PC-9 (cell line): ENCODE measurements around the gene CD247. TPM values are rescaled to one million over a fixed set of nuclear protein-coding genes. Genes with fewer than 3 reads are reported as not detected.

Source experiments
- BruUV-seq: library from RNA; stranded (reverse); fragments of 400-500 nt; replicated peaks from 2 replicates; lab custom pipeline; 2021; lab: Mats Ljungman, UMichigan
- CTCF ChIA-PET: fragments of 300-600 bp; sonication (Branson Sonifier 250); formaldehyde crosslinking; loops from one replicate; lab custom pipeline; 2022; ENCODE audit warnings: antibody characterized with exemption; lab: Charles Lee
- POLR2A ChIA-PET: fragments of 300-600 bp; sonication (Branson Sonifier 250); formaldehyde crosslinking; loops from one replicate; lab custom pipeline; 2022; ENCODE audit warnings: antibody characterized with exemption; ENCODE audit not compliant: unreplicated experiment; lab: Charles Lee
- DNase-seq, 2 experiments: peaks; one replicate each; pipeline versions ENCODE4 v3.0.0 to v3.0.0-alpha.2; 2015 to 2022; ENCODE audit warnings: mixed read lengths in 1 of 2
- H2AFZ ChIP-seq: fragments of 200-600 bp; sonication (generic); 2 replicates; pipeline ENCODE4 v1.8.1; 2017; ENCODE audit warnings: antibody characterized with exemption
- H3F3A ChIP-seq: fragments of 200-600 bp; sonication (generic); 2 replicates; pipeline ENCODE4 v1.8.1; 2017; ENCODE audit warnings: antibody characterized with exemption, mild to moderate bottlenecking, low read depth; ENCODE audit not compliant: insufficient read depth
- H3K27ac ChIP-seq: fragments of 200-600 bp; sonication (generic); 2 replicates; pipeline ENCODE4 v1.6.1; 2016; ENCODE audit warnings: mixed run types
- H3K27me3 ChIP-seq: fragments of 200-600 bp; sonication (generic); 2 replicates; pipeline ENCODE4 v1.6.1; 2016; ENCODE audit warnings: low read depth, mixed run types; ENCODE audit not compliant: insufficient read depth
- H3K36me3 ChIP-seq: fragments of 200-600 bp; sonication (generic); 2 replicates; pipeline ENCODE4 v1.6.1; 2016; ENCODE audit warnings: low read depth, mixed run types
- H3K4me1 ChIP-seq: fragments of 200-600 bp; sonication (generic); replicated peaks from 2 replicates; pipeline ENCODE4 v1.6.1; 2016; ENCODE audit warnings: mixed run types; ENCODE audit not compliant: insufficient read depth
- H3K4me2 ChIP-seq: fragments of 200-600 bp; sonication (generic); 2 replicates; pipeline ENCODE4 v1.6.1; 2017; ENCODE audit warnings: mixed run types
- H3K4me3 ChIP-seq: fragments of 200-600 bp; sonication (generic); 2 replicates; pipeline ENCODE4 v1.6.1; 2016; ENCODE audit warnings: mixed run types
- H3K79me2 ChIP-seq: fragments of 200-600 bp; sonication (generic); 2 replicates; pipeline ENCODE4 v1.6.1; 2017; ENCODE audit warnings: low read depth, mixed run types
- H3K9me2 ChIP-seq: fragments of 200-600 bp; sonication (generic); 2 replicates; pipeline ENCODE4 v1.8.1; 2017; ENCODE audit warnings: mild to moderate bottlenecking; ENCODE audit not compliant: insufficient read depth
- H3K9me3 ChIP-seq: fragments of 200-600 bp; sonication (generic); 2 replicates; pipeline ENCODE4 v1.8.1; 2016; ENCODE audit warnings: low read depth; ENCODE audit not compliant: insufficient read depth
- H4K20me1 ChIP-seq: fragments of 200-600 bp; sonication (generic); 2 replicates; pipeline ENCODE4 v1.8.1; 2017; ENCODE audit not compliant: insufficient read depth
- EZH2 ChIP-seq: fragments of 200-600 bp; sonication (generic); IDR thresholded peaks from 2 replicates; pipeline ENCODE4 v1.8.0; 2017; ENCODE audit warnings: antibody characterized with exemption, low read depth
- intact Hi-C: fragments of 100-400 bp; cut with micrococcal nuclease; formaldehyde crosslinking; loops from one replicate; pipeline ENCODE4 v1.10.0; 2022; ENCODE audit not compliant: unreplicated experiment
- total RNA-seq: library from RNA; stranded (reverse); gene quantifications from 2 replicates; pipeline ENCODE4 v1.2.3, GENCODE V29; 2021
- TF ChIP-seq, protein P1 (sequence below): fragments of 200-600 bp; sonication (generic); conservative IDR thresholded peaks from 2 replicates; pipeline ENCODE4 v1.6.1; 2017; ENCODE audit warnings: mixed run types, antibody characterized with exemption, mild to moderate bottlenecking, moderate library complexity

CD247 gene
- total RNA-seq, 1 experiment from 2014 or later, result not detected

DNA sequence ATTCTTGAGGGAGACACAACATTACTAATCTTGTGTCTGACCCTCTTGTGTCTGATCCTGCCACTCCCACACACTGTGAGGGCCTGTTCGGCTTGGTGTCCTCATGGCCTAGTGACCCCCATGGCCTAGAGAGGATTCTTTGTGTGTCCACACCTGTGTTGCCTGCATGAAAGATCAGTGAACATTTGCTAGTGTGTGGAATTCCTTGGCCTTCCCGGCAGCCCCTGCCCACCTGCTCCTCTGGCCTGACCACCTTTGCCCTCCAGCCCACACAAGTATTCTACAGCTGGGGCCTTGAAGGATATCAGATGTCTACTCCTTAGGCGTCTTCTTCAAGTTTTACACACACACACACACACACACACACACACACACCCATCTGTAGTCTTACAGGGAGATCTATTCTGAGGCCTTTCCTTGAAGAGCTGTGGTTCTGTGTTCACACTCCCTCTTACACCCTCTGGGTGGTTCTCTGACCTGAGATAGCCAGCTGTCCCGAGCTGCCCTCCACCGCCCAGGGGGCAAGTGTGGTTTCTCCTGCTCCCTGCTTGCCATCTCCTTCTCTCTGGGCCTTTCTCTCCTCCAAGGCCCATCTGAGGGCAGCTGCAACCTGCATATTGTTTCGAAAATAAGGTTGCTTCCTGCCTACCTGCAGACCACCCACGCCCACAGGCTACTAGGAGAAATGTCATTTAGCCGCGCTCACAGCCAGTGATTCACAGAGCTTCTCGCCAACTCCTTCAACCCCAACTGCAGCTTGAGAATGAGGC lies 45.4 kb downstream of the CD247 start:
- Histone ChIP-seq H3K4me1 (no peaks in the 10 kb centered on the region), H3K9me3 (no peaks in the 10 kb centered on the region), H3K79me2 (no peaks in the 10 kb centered on the region), H3K4me2 (no peak overlapping the region), H3K9me2 (no peaks in the 10 kb centered on the region; the same call in 1 of the 2 replicates), H4K20me1 (no peaks in the 10 kb centered on the region), H2AFZ (no peak overlapping the region), H3K4me3 (no peak overlapping the region), H3K27ac (no peak overlapping the region), H3K36me3 (no peaks in the 10 kb centered on the region), H3K27me3 (no peaks in the 10 kb centered on the region), H3F3A (no peaks in the 10 kb centered on the region)
- intact Hi-C loops, result no loop called here
- POLR2A ChIA-PET, result no interaction called here
- TF ChIP-seq, protein P1, sequence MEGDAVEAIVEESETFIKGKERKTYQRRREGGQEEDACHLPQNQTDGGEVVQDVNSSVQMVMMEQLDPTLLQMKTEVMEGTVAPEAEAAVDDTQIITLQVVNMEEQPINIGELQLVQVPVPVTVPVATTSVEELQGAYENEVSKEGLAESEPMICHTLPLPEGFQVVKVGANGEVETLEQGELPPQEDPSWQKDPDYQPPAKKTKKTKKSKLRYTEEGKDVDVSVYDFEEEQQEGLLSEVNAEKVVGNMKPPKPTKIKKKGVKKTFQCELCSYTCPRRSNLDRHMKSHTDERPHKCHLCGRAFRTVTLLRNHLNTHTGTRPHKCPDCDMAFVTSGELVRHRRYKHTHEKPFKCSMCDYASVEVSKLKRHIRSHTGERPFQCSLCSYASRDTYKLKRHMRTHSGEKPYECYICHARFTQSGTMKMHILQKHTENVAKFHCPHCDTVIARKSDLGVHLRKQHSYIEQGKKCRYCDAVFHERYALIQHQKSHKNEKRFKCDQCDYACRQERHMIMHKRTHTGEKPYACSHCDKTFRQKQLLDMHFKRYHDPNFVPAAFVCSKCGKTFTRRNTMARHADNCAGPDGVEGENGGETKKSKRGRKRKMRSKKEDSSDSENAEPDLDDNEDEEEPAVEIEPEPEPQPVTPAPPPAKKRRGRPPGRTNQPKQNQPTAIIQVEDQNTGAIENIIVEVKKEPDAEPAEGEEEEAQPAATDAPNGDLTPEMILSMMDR, result no peak
- TF ChIP-seq EZH2, result no peak
- BruUV-seq, result no TSS peak
- no peak for DNase-seq
- CTCF ChIA-PET, result no interaction called here

DNA sequence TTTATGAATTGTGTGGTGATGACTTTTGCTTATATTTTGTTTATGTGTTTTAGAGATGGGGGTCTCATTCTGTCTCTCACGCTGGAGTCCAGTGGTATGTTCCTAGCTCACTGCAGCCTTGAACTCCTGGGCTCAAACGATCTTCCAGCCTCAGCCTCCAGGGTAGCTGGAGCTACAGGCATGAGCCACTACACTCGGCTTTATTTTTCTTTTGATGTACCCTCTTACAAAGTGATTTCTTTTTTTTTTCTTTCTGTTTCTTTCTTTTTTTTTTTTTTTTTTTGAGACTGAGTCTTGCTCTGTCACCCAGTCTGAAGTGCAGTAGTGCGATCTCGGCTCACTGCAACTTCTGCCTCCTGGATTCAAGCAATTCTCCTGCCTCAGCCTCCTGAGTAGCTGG lies 46.8 kb downstream of the CD247 start:
- H3F3A ChIP-seq, result no peaks in the 10 kb centered on the region
- H3K4me1 ChIP-seq, result no peaks in the 10 kb centered on the region
- no peak for DNase-seq
- H3K4me2 ChIP-seq, result no peak overlapping the region
- H3K4me3 ChIP-seq, result no peak overlapping the region
- H3K36me3 ChIP-seq, result no peaks in the 10 kb centered on the region
- H2AFZ ChIP-seq, result no peak overlapping the region
- POLR2A ChIA-PET, result no interaction called here
- no TSS peak for BruUV-seq
- H3K27me3 ChIP-seq, result no peaks in the 10 kb centered on the region
- H4K20me1 ChIP-seq, result no peaks in the 10 kb centered on the region
- H3K27ac ChIP-seq, result no peak overlapping the region
- TF ChIP-seq, protein P1, result no peak
- TF ChIP-seq EZH2, result no peak
- H3K79me2 ChIP-seq, result no peaks in the 10 kb centered on the region
- intact Hi-C loops, result no loop called here
- no peaks in the 10 kb centered on the region; the same call in 1 of the 2 replicates for H3K9me2 ChIP-seq
- CTCF ChIA-PET, result no interaction called here
- H3K9me3 ChIP-seq, result no peaks in the 10 kb centered on the region

DNA sequence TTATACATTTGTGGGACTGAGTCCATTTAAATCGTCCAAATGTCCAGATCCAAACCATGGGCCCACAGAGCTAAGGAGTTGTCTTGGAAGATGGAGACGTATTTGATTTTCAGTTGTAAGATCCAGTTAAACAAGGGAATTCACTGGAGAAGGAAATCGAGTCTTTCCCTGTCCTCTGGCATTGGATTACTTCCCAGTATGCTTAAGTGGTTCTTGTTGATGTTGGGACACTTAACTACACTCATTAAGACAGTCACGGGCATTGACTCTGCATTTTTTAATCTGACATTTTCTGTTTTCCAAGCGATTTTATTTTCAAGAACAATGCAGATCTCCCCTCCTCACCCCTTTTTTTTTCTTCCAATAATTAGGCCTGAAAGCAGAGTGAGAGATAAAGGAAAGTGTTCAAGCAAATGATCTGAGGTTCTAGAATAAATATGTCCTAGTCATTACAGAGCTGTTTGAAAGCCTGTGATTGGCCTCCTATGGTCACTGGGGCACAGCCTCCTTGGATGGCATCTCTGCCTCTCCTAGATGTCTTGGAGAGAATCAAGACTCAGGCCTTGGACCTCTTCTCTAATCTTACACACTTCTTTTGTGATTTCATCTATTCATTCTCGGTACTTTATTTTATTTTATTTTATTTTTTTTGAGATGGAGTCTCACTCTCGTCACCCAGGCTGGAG lies 48.9 kb downstream of the CD247 start:
- Histone ChIP-seq H3K9me3 (no peaks in the 10 kb centered on the region), H3K79me2 (no peaks in the 10 kb centered on the region), H3K27ac (no peak overlapping the region), H3K27me3 (no peaks in the 10 kb centered on the region), H3K9me2 (no peaks in the 10 kb centered on the region; the same call in 1 of the 2 replicates), H2AFZ (no peak overlapping the region), H3K4me3 (no peak overlapping the region), H4K20me1 (no peaks in the 10 kb centered on the region), H3K4me1 (no peaks in the 10 kb centered on the region), H3K36me3 (no peaks in the 10 kb centered on the region), H3K4me2 (no peak overlapping the region), H3F3A (no peaks in the 10 kb centered on the region)
- intact Hi-C loops, result no loop called here
- ChIA-PET POLR2A (no interaction called here), CTCF (no interaction called here)
- BruUV-seq, result no TSS peak
- DNase-seq, result no peak
- no peak for TF ChIP-seq EZH2
- TF ChIP-seq, protein P1, result no peak
